GM06990 (cell line): ENCODE results near the gene SAA4.
A peak's percentile ranks its signal among the peaks of the same experiment; 100 is the strongest.
"Not testable (repeated sequence)": the region's sequence is repeated elsewhere in the genome, so short reads cannot be mapped to it uniquely, and the experiment has no call there.

Source experiments
- DNase-seq: peaks from one replicate; pipeline ENCODE4 v3.0.0-alpha.2; 2011; ENCODE audit not compliant: insufficient read length; ENCODE audit errors: extremely low read depth
- H3K27me3 ChIP-seq: replicated peaks from 2 replicates; pipeline ENCODE4 v1.6.0; 2011; ENCODE audit warnings: low read length; ENCODE audit not compliant: control insufficient read depth, insufficient read depth
- H3K36me3 ChIP-seq: 2 replicates; pipeline ENCODE4 v1.5.1; 2011; ENCODE audit warnings: low read length; ENCODE audit not compliant: control insufficient read depth, insufficient read depth
- H3K4me3 ChIP-seq: replicated peaks from 2 replicates; pipeline ENCODE4 v1.5.1; 2011; ENCODE audit warnings: low read depth, mild to moderate bottlenecking, control low read depth, low read length
- CTCF ChIP-seq: IDR thresholded peaks from 2 replicates; pipeline ENCODE4 v1.5.1; 2011; ENCODE audit warnings: low read length, control low read depth, mild to moderate bottlenecking, inconsistent platforms; ENCODE audit not compliant: insufficient read depth, poor library complexity, severe bottlenecking

The SAA4 gene

DNA sequence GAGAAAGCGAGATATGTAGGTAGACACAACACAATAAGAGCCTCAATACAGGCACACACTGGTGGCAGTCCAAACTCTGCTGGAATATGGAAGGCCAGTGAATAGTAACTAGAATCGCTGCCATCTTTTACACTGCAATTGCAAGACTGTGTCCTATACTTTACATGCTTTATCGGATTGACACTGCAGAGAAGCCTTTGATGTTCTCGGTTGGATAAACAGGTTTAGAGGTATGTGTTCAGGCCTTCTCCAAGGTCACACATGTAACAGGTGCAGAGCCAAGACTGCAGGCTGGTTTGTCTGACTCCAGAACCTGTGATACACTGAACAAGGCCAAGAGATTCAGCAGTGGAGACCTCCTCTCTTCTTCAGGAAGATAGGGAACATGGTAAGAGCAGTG, 34.6 kb upstream of the SAA4 start:
- no peaks in the 10 kb centered on the region for H3K36me3 ChIP-seq
- H3K4me3 ChIP-seq, result no peak overlapping the region
- no peaks in the 10 kb centered on the region for H3K27me3 ChIP-seq
- no peak for TF ChIP-seq CTCF
- no peak for DNase-seq

GRCh38 chr11:18270102-18270501, 33.5 kb upstream of the SAA4 start:
- Histone ChIP-seq H3K27me3 (no peaks in the 10 kb centered on the region), H3K36me3 (no peaks in the 10 kb centered on the region), H3K4me3 (no peak overlapping the region)
- TF ChIP-seq CTCF, result no peak
- DNase-seq, result no peak

GRCh38 chr11:18269252-18269651, 32.6 kb upstream of the SAA4 start:
- not testable (repeated sequence) for DNase-seq, H3K27me3 ChIP-seq, H3K36me3 ChIP-seq, H3K4me3 ChIP-seq

DNA sequence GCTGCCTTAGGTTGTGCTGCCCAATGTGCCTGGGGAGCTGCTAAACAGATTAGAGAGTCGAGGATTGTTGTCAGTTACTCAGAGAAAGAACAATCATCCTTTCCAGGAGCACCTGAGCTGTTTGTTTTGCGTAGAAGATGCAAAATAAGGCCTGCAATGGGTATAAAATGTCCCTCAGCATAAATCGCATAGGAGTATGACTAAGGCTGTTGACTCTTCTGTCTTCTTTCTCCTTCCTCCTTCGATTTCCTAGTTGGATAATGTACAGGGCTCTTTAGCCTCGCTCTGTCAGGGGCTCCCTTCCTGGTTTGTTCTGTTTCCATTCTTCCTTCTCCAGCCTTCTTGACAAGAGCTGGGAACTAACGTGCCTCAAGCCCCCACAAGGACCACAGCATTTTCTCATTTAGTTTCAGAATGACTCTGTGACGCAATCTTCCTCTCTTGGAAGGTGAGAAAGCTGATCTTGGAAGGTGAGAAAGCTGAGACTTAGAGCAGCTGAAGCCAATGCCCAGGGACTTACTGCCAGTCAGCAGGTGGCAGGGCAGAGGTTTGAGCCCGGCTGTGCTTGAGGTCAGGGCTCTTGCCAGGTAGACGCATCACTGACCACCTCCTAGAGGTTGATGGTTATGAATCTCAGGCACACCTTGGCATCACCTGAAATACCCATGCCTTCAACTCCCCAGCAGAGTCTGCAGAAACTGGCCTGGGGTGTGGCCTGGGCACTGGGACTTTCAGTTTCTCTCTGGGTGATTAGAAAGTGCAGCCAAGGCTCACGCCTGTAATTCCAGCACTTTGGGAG, 30.9 kb upstream of the SAA4 start:
- peak; percentile 58 for DNase-seq
- H3K36me3 ChIP-seq, H3K27me3 ChIP-seq, H3K4me3 ChIP-seq: not testable (repeated sequence)

DNA sequence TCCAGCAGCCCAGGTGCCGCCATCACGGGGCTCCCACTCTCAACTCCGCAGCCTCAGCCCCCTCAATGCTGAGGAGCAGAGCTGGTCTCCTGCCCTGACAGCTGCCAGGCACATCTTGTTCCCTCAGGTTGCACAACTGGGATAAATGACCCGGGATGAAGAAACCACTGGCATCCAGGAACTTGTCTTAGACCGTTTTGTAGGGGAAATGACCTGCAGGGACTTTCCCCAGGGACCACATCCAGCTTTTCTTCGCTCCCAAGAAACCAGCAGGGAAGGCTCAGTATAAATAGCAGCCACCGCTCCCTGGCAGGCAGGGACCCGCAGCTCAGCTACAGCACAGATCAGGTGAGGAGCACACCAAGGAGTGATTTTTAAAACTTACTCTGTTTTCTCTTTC, 29.3 kb upstream of the SAA4 start, which contains the start of gene SAA1:
Gene SAA1, plus strand, starts transcription at position 316 of the 400 bp plus-strand sequence. CDS start 624 bp downstream, outside the sequence.
- DNase-seq, result no peak
- H3K36me3 ChIP-seq, result no peaks in the 10 kb centered on the region
- no peak for TF ChIP-seq CTCF
- H3K27me3 ChIP-seq, result no peaks in the 10 kb centered on the region
- no peak within 1 kb of the TSS for H3K4me3 ChIP-seq

GRCh38 chr11:18264677-18265555, 28.3 kb upstream of the SAA4 start:
- no peaks in the 10 kb centered on the region for H3K36me3 ChIP-seq
- no peaks in the 10 kb centered on the region for H3K27me3 ChIP-seq
- no peak for TF ChIP-seq CTCF
- H3K4me3 ChIP-seq, result no peak overlapping the region
- DNase-seq, result no peak
